Measurements from ENCODE around the gene LRRC15. TPM values are rescaled to one million over a fixed set of nuclear protein-coding genes. Genes with fewer than 3 reads are reported as not detected.

Gene LRRC15
- total and polyA plus RNA-seq, 5 experiments from 2014 or later, result not detected

DNA sequence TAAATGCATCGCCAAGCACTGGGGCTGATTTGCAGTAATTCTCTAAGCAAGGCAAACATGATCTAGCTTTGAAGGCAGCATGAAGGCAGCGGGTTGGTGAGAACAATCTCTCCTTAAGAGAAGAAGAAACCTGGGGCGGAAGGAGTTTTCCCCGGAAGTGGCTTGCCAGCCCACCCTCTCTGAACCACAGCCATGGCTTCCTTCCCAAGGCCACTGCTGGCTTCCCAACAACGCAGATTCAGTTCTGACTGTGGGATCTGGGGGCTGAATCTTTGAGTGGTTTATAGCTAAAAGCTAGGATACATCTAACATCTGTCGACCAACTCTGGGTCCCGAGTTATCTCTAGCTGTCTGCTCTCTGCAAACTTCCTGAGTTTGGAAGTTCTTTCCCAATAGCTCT is 14.2 kb downstream of the LRRC15 start:
- DNase-seq (no peak), ATAC-seq (no peak)
- Mint-ChIP-seq H3K27me3 (peaks cover 4 to 12% (median 6%) of the 10 kb centered on the region in 5 donors), H3K4me1 (no peaks in the 10 kb centered on the region), H3K27ac (peak overlapping the region in 1 of 10 donors; percentile 53), H3K36me3 (no peaks in the 10 kb centered on the region), H3K9me3 (no peaks in the 10 kb centered on the region), H3K4me3 (no peak overlapping the region)
- POLR2A ChIA-PET, result interaction anchor here (0.7 to 1.3 kb wide), 2 partner anchors 12 to 45 kb away, joined by 3 to 4 read pairs; no protein-coding TSS in a partner anchor

DNA sequence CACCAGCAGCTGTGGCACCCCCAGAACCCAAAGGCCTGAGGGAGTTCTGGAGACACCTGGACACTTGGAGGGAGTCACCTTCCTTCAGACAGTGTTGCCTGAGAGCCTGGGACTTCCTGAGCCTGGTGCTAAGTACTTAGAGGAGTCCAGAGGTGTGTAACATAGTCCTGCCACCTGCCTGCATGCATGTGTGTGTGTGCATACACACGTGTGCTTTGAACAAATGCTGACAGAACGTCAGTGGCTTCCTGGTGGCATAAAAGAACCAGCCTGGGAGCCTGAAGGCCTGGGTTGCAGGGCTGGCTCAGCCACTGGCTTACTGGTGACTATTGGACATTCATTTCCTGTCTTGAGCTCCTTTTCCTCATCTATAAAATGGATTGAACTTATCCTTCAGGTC is 15.2 kb downstream of the LRRC15 start:
- no peak overlapping the region for H3K27ac Mint-ChIP-seq
- no peak overlapping the region for H3K4me3 Mint-ChIP-seq
- H3K36me3 Mint-ChIP-seq, result no peaks in the 10 kb centered on the region
- no peaks in the 10 kb centered on the region for H3K9me3 Mint-ChIP-seq
- DNase-seq (no peak), ATAC-seq (no peak)
- peaks cover 0 to 11% (median 4%) of the 10 kb centered on the region in 5 donors for H3K27me3 Mint-ChIP-seq
- H3K4me1 Mint-ChIP-seq, result peaks cover 3 to 6% (median 4%) of the 10 kb centered on the region in 4 donors
- POLR2A ChIA-PET, result no interaction called here

DNA sequence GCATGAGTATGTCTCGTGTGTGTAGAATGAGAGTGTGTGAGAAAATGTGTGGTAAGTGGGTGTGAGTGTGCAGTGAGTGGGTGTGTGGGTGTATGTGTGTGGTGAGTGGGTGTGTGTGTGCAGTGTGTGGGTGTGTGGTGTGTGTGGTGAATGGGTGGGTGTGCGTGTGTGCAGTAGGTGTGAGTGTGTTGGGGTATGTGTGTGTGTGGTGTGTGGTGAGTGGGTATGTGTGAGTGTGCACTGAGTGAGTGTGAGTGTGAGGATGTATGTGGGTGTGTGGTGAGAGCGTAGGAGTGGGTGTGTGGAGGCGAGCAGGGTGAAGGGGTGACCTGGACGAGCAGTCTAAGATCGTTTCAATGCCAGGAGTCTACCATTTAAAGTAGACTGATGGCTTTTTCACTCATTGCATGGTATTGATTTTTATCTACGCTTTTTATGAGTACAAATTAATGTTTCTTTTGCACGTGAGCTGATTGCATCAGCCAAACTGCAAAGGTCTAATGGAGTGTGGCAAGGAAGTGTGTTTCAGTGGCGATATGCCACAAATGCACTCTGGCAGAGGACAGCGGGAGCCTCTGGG is 16.8 kb downstream of the LRRC15 start:
- POLR2A ChIA-PET, result interaction anchor here (0.6 kb wide), 1 partner anchor 18 kb away, joined by 6 read pairs; no protein-coding TSS in a partner anchor
- Mint-ChIP-seq H3K4me3 (no peak overlapping the region), H3K9me3 (no peaks in the 10 kb centered on the region), H3K27ac (no peak overlapping the region), H3K27me3 (peaks cover 0 to 4% (median 0%) of the 10 kb centered on the region in 5 donors), H3K4me1 (peaks cover 3 to 6% (median 4%) of the 10 kb centered on the region in 4 donors), H3K36me3 (no peaks in the 10 kb centered on the region)
- no peak for ATAC-seq
- DNase-seq, result no peak

DNA sequence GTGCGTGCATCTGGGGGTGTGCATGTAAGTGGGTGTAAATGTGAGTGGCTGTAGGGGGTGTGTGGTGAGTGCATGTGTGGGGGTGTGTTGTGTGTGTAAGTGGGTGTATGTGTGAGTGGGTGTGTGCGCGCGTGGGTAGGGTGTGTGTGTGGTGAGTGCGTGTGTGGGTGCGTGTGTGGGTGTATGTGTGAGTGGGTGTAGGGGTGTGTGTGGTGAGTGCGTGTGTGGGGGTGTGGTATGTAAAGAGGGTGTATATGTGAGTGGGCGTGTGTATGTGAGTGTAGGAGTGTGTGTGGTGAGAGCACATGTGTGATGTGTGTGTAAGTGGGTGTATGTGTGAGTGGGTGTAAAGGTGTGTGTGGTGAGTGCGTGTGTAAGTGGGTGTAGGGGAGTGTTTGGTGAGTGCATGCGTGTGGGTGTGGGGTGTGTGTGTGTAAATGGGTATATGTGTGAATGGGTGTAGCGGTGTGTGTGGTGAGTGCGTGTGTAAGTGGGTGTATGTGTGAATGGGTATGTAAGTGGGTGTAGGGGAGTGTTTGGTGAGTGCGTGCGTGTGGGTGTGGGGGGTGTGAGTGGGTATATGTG is 17.5 kb downstream of the LRRC15 start:
- POLR2A ChIA-PET, result no interaction called here
- H3K27ac Mint-ChIP-seq, result no peak overlapping the region
- H3K4me3 Mint-ChIP-seq, result no peak overlapping the region
- H3K36me3 Mint-ChIP-seq, result no peaks in the 10 kb centered on the region
- no peaks in the 10 kb centered on the region for H3K9me3 Mint-ChIP-seq
- peaks cover 3 to 6% (median 4%) of the 10 kb centered on the region in 4 donors for H3K4me1 Mint-ChIP-seq
- DNase-seq (no peak), ATAC-seq (no peak)
- peaks cover 0 to 3% (median 0%) of the 10 kb centered on the region in 5 donors for H3K27me3 Mint-ChIP-seq

DNA sequence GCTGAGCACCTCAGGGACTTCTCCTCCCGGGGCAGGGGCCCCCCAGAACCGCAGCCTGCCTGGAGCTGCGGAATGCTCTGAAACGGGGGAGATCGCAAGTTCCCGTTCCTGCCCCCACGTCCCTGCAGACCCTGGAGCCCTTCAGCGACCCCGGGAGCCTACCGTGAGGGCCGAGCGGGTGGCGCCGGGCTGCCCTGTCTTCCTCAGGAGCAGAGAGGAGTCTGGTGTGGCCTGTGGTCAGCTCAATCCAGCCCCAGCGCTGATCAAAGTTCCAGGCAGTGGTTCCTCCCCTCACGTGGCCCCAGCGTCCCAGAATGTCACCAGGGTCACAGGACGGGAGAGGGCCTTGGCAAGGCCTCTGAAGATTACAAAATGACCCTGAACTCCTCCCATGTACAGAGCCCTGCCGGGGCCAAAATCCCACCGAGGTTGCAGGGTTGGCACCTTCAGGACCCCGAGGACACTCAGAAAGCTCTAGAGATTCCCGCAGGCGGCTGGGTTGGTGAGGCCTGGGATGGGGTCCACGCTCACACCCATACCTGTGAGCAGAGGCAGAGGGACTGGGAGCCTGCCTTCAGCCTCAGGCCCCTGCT is 18.4 kb downstream of the LRRC15 start, which contains the start of gene CPN2:
Gene CPN2 (minus strand): TSS at position 249 of the 593 bp plus-strand sequence. CDS start 8,626 bp downstream, outside the sequence.
- H3K4me1 Mint-ChIP-seq, result peaks cover 3 to 6% (median 4%) of the 10 kb centered on the region in 4 donors
- peaks cover 0 to 3% (median 0%) of the 10 kb centered on the region in 5 donors for H3K27me3 Mint-ChIP-seq
- DNase-seq (no peak), ATAC-seq (no peak)
- peak within 1 kb of the TSS in 4 of 10 donors; percentile 16 to 47 (median 29) for H3K4me3 Mint-ChIP-seq
- POLR2A ChIA-PET, result no interaction called here
- H3K9me3 Mint-ChIP-seq, result no peaks in the 10 kb centered on the region
- peak within 1 kb of the TSS in 3 of 10 donors; percentile 28 to 83 (median 81) for H3K27ac Mint-ChIP-seq
- no peaks in the 10 kb centered on the region for H3K36me3 Mint-ChIP-seq

DNA sequence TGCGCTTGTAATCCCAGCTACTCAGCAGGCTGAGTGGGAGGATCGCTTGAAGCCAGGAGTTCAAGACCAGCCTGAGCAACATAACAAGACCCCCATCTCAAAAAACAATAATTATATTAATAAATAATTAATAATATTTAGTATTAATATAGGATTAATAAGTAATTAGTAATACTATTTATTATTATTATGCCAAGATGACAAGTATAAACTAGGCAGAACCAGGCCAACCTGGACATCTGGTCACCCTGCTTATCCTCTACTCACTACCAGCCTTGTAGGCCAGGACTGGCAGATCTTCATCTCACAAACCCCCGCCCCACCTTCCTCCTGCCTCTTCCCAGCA is 18.8 kb downstream of the LRRC15 start:
- DNase-seq (no peak), ATAC-seq (no peak)
- H3K4me1 Mint-ChIP-seq, result peaks cover 3 to 6% (median 4%) of the 10 kb centered on the region in 4 donors
- no peaks in the 10 kb centered on the region for H3K9me3 Mint-ChIP-seq
- no peaks in the 10 kb centered on the region for H3K36me3 Mint-ChIP-seq
- H3K4me3 Mint-ChIP-seq, result no peak overlapping the region
- H3K27ac Mint-ChIP-seq, result no peak overlapping the region
- H3K27me3 Mint-ChIP-seq, result peaks cover 0 to 2% (median 0%) of the 10 kb centered on the region in 5 donors
- POLR2A ChIA-PET, result no interaction called here

DNA sequence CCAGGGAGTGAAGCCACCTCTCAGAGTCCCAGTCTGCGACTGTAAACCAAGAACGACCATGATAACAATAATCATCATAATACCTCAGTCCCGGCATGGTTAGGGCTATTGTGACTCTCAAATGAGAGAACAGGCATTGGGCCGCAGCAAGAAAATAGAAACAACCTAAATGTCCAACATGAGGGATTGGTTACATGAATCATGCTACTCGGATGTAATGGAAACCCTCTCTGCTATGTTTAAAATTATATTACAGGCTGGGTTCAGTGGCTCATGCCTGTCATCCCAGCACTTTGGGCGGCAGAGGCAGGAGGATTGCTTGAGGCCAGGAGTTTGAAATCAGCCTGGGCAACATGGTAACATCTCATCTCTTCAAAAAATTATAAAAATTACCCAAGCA is 21.2 kb downstream of the LRRC15 start:
- POLR2A ChIA-PET, result no interaction called here
- Mint-ChIP-seq H3K4me1 (peaks cover 6% of the 10 kb centered on the region in 4 donors), H3K36me3 (no peaks in the 10 kb centered on the region), H3K9me3 (no peaks in the 10 kb centered on the region), H3K27me3 (peaks cover 0 to 2% (median 0%) of the 10 kb centered on the region in 5 donors), H3K27ac (peak overlapping the region in 1 of 10 donors; percentile 53), H3K4me3 (no peak overlapping the region)
- no peak for ATAC-seq
- DNase-seq, result no peak

DNA sequence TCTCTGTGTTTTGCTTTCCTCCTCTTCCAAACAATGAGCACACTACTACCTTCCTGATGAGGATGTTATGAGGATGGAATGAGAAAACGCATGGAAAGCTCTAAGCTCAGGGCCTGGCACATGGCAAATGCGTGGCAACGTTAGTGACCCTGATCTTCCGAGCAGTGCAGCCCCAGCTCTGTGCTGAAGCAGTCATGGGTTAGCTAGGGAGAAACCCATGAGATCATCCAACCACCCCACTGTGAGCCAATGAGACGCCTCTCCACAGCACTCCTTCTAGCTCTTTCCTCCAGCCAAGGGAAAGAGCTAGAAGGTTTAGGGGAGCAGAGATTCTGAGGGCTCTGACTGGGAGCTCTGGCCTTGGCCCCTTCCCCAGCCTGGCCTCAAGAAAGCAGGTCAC is 22.9 kb downstream of the LRRC15 start:
- POLR2A ChIA-PET, result no interaction called here
- H3K36me3 Mint-ChIP-seq, result no peaks in the 10 kb centered on the region
- peaks cover 6% of the 10 kb centered on the region in 4 donors for H3K4me1 Mint-ChIP-seq
- DNase-seq (no peak), ATAC-seq (no peak)
- H3K4me3 Mint-ChIP-seq, result no peak overlapping the region
- peaks cover 0 to 14% (median 8%) of the 10 kb centered on the region in 5 donors for H3K27me3 Mint-ChIP-seq
- no peaks in the 10 kb centered on the region for H3K9me3 Mint-ChIP-seq
- H3K27ac Mint-ChIP-seq, result no peak overlapping the region

DNA sequence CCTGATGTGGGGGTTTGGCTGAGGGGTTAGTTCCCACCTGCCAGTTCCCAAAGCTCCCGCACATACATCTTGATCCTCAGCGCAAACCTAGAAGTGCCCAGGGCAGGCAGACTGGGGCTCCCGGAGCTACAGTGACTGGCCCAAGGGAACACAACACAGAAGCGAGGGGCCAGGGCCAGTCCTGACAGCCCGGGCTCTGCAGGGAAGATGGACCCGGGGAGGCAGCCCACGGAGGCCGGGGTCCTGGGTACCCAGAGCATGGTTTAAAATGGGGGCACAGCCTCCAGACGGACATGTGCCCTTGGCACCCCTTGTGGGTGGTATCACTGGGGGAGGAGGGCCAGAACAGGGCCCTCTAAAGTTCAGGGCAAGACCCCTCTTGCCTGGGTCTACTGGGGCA is 23.5 kb downstream of the LRRC15 start:
- H3K27me3 Mint-ChIP-seq, result peaks cover 0 to 19% (median 10%) of the 10 kb centered on the region in 5 donors
- ATAC-seq, result no peak
- H3K27ac Mint-ChIP-seq, result no peak overlapping the region
- no peaks in the 10 kb centered on the region for H3K9me3 Mint-ChIP-seq
- H3K36me3 Mint-ChIP-seq, result no peaks in the 10 kb centered on the region
- no peak for DNase-seq
- H3K4me1 Mint-ChIP-seq, result peaks cover 6% of the 10 kb centered on the region in 4 donors
- POLR2A ChIA-PET, result no interaction called here
- H3K4me3 Mint-ChIP-seq, result no peak overlapping the region

DNA sequence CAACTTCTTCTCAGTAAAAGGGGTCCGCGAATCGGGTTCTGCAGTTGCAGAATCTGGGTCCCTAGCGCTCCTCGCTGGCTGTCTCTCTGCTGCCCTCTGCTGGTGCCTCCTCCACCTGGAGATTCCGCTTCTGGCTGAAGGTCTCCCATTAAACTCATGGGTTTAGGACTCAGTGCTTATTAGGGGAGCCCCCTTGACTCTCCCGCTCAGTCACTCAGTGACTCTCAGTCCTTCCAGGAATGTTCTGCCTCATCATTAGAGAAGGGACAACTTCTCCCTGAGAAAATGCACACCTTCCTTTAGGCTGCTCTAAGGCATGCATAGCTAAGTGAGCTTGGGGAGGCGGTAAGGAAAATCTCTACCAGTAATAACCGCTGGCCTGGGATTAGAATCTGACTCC is 25.5 kb downstream of the LRRC15 start:
- Mint-ChIP-seq H3K36me3 (no peaks in the 10 kb centered on the region), H3K9me3 (no peaks in the 10 kb centered on the region), H3K4me3 (no peak overlapping the region), H3K27me3 (peaks cover 0 to 19% (median 10%) of the 10 kb centered on the region in 5 donors), H3K27ac (peak overlapping the region in 1 of 10 donors; percentile 37), H3K4me1 (peaks cover 0 to 3% (median 2%) of the 10 kb centered on the region in 4 donors)
- ATAC-seq, result peak; percentile 66 to 74
- POLR2A ChIA-PET, result interaction anchor here (0.8 to 1.7 kb wide), 5 partner anchors 11 to 54 kb away, joined by 3 to 6 read pairs (median 3); partner anchors contain the start of gene GP5
- DNase-seq, result peak; percentile 48 to 80 (median 66)

DNA sequence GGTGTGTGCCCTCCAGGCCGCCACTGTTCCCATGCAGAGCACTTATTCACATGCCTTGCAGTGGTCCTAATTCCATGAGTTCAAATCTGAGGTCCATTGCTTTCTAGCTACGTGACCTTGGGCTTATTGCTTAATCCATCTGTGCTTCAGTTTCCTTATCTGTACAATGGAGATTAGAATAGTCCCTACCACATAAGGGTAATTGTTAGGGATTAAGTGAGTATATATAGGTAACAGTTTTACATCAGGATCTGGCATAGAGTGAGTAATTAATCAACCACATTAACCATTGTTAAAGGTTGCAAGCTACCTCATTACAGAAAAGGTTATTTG is 26.0 kb downstream of the LRRC15 start:
- DNase-seq, result no peak
- H3K27me3 Mint-ChIP-seq, result peaks cover 0 to 19% (median 10%) of the 10 kb centered on the region in 5 donors
- H3K4me3 Mint-ChIP-seq, result no peak overlapping the region
- H3K36me3 Mint-ChIP-seq, result no peaks in the 10 kb centered on the region
- peaks cover 0 to 3% (median 2%) of the 10 kb centered on the region in 4 donors for H3K4me1 Mint-ChIP-seq
- no peaks in the 10 kb centered on the region for H3K9me3 Mint-ChIP-seq
- POLR2A ChIA-PET, result interaction anchor here (0.8 to 1.4 kb wide), 3 partner anchors 12 to 52 kb away, joined by 3 read pairs; no protein-coding TSS in a partner anchor
- no peak overlapping the region for H3K27ac Mint-ChIP-seq
- ATAC-seq, result no peak

DNA sequence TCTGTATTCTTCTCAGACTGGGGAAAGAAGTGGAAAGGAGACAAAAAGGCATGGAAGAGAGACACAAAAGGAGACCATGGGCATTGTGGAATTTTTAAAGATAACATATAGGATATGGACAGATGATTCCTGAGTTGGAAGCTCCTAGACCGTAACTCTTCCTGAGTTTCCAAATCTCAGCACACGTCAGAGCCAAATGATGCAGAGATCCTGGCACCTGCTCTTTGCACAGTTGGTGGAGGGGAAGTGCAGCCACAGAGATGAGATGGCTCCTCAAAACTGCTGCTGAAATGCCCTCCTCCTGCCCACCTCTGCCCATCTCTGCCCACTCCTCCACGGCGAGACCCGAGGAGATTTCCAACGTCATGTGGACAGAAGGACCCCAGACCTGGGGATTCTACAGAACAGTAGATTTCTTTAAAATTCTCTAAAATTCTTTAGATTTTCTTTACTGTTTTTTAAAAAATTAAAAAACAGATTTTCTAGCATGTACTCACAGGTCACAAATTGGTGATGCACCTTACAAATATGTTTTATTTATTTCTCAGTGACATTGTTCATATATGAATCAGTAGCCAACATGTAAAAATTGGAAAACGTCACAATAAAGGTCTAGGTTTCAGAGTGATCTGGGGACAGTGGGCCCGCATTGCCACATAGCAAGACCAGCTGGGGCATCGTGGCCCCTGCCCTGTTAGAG is 26.5 kb downstream of the LRRC15 start:
- H3K27ac Mint-ChIP-seq, result no peak overlapping the region
- H3K9me3 Mint-ChIP-seq, result no peaks in the 10 kb centered on the region
- no peaks in the 10 kb centered on the region for H3K36me3 Mint-ChIP-seq
- H3K4me3 Mint-ChIP-seq, result no peak overlapping the region
- DNase-seq (no peak), ATAC-seq (no peak)
- H3K4me1 Mint-ChIP-seq, result peaks cover 0 to 3% (median 2%) of the 10 kb centered on the region in 4 donors
- H3K27me3 Mint-ChIP-seq, result peaks cover 0 to 19% (median 10%) of the 10 kb centered on the region in 5 donors
- POLR2A ChIA-PET, result interaction anchor here (0.8 to 1.4 kb wide), 3 partner anchors 12 to 53 kb away, joined by 3 read pairs; no protein-coding TSS in a partner anchor
